Motor neuron (in vitro differentiated cells): ENCODE measurements around the gene NFYA. TPM values are rescaled to one million over a fixed set of nuclear protein-coding genes. Genes with fewer than 3 reads are reported as not detected.
"Not testable (repeated sequence)": the region's sequence is repeated elsewhere in the genome, so short reads cannot be mapped to it uniquely, and the experiment has no call there.

Experiments
- ATAC-seq, 8 experiments: fragments of 200-7000 bp; cut with Tn5 transposase; replicated peaks in 6 of 8; 2 replicates each; pipeline ENCODE4 v1.8.0; 2021; ENCODE audit warnings: mild to moderate bottlenecking in 8 of 8, moderate library complexity in 8 of 8
- H3K27ac ChIP-seq, 2 donors: fragments of 250-450 bp; sonication (Bioruptor Pico); 2 replicates each; pipeline ENCODE4 v1.9.0; 2021; ENCODE audit warnings: antibody characterized with exemption in 2 of 2, mild to moderate bottlenecking in 2 of 2, moderate library complexity in 1 of 2
- H3K4me1 ChIP-seq, 2 donors: fragments of 250-450 bp; sonication (Bioruptor Pico); replicated peaks in 1 of 2; 2 replicates each; pipeline ENCODE4 v1.6.1; 2021; ENCODE audit warnings: antibody characterized with exemption in 2 of 2, mild to moderate bottlenecking in 2 of 2, moderate library complexity in 1 of 2
- H3K4me3 ChIP-seq, 5 donors: fragments of 250-450 bp; sonication (Bioruptor Pico); 2 replicates each; pipeline ENCODE4 v1.9.0; 2021; ENCODE audit warnings: antibody characterized with exemption in 5 of 5, mild to moderate bottlenecking in 5 of 5, moderate library complexity in 4 of 5
- WGBS, 10 experiments: fragments of 450-650 bp; shearing (Covaris generic); methylation state at CpG; one replicate each; pipeline ENCODE4 v1.0.0; 2022; 5-methylcytosine and 5-hydroxymethylcytosine counted together
- in situ Hi-C, 9 experiments: fragments of 400-800 bp; cut with MboI; loops; one replicate each; pipeline ENCODE4 v1.15.0; 2021; ENCODE audit warnings: low sequenced_read_pairs in 9 of 9, low pct_unique_long_range_greater_than_20kb in 2 of 9; ENCODE audit not compliant: unreplicated experiment in 9 of 9
- total RNA-seq, 8 experiments: library from RNA; unstranded; fragments of 300-600 nt; gene quantifications; 2 replicates each; pipeline versions ENCODE4 v1.2.3 to v1.2.4, GENCODE V29; 2022

NFYA gene
- total RNA-seq, 8 experiments from 2014 or later = 14.4 to 40.9 (median 20.4) TPM

DNA sequence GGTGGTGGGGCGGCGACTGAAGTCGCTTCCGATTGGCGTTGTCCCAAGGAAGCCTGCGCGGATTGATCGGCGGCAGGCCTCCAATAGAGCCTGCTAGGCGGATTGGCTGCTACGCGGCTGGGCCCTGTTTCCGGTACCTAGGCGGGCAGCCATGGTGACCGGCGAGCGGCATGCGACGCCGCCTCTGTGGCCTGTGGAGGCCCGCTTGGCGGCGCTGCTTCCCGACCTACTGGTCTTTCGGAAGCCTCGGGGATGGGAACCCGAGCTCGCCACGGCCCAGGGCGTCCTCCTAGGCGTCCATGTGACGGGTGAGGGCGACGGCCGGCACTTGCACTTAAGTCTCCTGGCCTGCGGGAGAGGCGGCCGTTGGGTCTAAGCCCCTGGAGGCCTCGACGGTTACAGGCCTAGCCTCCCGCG, 28.1 kb downstream of the NFYA start:
- in situ Hi-C loops = no loop called here
- Histone ChIP-seq H3K27ac (no peak overlapping the region), H3K4me1 (no peaks in the 10 kb centered on the region), H3K4me3 (no peak overlapping the region)
- ATAC-seq = no peak
- WGBS, 10 experiments = 93 to 100% (median 100%) methylated on average over 1 to 12 of the region's 42 CpGs; no CpG with 5 or more reads in 7 of the 10 experiments

DNA sequence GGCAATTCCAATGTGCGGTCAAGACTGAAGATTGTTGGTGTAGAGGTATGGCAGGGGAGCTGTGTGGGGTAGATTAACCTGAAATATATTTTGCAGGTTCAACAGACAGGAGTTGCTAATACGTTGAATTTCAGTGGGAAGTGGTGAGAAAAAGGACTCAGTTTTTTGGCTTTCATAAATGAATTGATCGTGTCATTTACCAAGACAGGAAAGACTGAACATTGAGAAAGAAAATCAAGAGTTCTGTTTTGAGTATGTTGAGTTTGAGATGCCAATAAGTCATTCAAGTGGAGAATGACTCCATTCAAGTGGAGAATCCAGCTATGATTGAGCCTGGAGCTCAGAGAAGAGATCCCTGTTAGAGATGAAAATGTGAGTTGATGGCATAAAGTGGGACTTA, 31.1 kb downstream of the NFYA start:
- Histone ChIP-seq H3K4me3 (no peak overlapping the region), H3K4me1 (no peaks in the 10 kb centered on the region), H3K27ac (no peak overlapping the region)
- WGBS, 10 experiments = 86 to 100% (median 94%) methylated on average over 1 to 3 of the region's 3 CpGs; no CpG with 5 or more reads in 3 of the 10 experiments
- ATAC-seq = no peak
- in situ Hi-C loops = no loop called here

DNA sequence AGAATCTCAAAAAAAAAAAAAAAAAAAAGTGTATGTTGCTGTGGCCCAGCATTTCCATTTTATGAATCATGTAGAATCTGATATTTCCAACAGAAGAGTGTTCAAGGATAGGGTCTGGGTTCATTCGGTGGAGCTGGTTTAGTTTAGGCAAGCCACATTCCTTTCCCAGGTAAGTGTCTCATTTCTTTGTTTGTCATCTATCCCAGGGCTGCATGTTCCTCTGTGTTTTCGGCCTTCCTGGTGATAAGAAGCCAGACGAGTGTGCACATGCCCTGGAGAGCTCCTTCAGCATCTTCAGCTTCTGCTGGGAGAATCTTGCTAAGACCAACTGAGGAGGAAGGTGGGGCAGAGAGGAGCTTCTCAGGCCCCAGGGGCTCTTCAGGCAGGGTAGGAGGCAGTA, 38.2 kb downstream of the NFYA start:
- WGBS, 10 experiments = 67 to 100% (median 100%) methylated on average over 1 of the region's 3 CpGs; no CpG with 5 or more reads in 7 of the 10 experiments
- H3K4me3 ChIP-seq = no peak overlapping the region
- no peaks in the 10 kb centered on the region for H3K4me1 ChIP-seq
- no peak overlapping the region for H3K27ac ChIP-seq
- in situ Hi-C loops = no loop called here
- ATAC-seq = no peak

DNA sequence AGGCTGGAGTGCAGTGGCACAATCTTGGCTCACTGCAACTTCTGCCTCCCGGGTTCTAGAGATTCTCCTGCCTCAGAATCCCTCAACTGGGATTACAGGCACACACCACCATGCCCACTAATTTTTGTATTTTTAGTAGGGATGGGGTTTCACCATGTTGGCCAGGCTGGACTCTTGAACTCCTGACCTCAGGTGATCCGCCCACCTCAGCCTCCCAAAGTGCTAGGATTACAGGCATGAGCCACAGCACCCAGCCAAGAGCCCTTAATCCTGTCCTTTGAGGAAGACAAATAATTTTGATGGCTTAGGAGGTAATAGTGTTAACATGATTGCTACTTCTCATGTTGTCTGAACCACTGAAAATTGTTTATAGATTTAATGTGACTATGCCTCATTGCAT, 42.3 kb downstream of the NFYA start:
- WGBS, 10 experiments = 100% methylated on average over 1 to 2 of the region's 2 CpGs; no CpG with 5 or more reads in 4 of the 10 experiments
- H3K4me3 ChIP-seq, ATAC-seq, H3K27ac ChIP-seq, in situ Hi-C loops, H3K4me1 ChIP-seq: not testable (repeated sequence)

DNA sequence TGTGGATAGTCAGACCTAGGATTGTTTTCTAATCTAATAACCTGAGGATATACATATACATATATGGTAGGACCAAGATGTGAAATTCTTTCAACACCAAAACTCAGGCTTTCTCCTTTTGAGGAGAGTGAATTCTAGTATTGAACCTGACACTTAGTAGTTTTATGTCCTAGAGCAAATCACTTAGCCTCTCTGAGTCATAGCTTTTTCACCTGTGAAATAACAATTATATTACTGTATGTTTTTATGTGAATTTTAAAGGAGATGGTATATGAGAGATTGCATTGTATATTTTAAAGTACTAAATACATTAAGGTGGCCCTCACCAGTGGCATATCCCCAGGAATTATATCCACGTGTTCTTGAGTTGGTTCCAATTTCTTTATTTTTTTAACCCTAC, 46.7 kb downstream of the NFYA start:
- Histone ChIP-seq H3K4me1 (no peaks in the 10 kb centered on the region), H3K27ac (no peak overlapping the region), H3K4me3 (no peak overlapping the region)
- 67 to 86% (median 82%) methylated on average over 1 of the region's 1 CpG; no CpG with 5 or more reads in 4 of the 10 experiments for WGBS, 10 experiments
- ATAC-seq = no peak
- in situ Hi-C loops = no loop called here

DNA sequence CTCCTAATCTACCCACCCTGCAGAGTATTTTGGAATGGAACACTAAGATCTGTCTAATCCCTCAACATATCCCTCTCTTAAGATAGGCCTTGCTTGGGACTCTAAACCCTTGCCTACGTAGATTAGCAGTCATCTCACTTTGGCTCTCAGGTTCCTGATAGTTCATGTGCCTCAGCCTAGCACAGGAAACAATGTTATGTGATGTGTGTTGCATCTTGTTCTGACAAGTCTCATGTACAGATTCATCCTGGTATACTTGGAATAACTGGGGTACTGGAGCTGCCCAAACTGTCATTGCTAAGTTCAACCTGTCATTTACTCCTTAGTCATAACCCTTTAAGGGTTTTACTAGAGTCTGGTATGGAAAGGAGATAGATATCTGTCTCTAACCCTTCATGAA, 47.3 kb downstream of the NFYA start:
- no peaks in the 10 kb centered on the region for H3K4me1 ChIP-seq
- no peak for ATAC-seq

DNA sequence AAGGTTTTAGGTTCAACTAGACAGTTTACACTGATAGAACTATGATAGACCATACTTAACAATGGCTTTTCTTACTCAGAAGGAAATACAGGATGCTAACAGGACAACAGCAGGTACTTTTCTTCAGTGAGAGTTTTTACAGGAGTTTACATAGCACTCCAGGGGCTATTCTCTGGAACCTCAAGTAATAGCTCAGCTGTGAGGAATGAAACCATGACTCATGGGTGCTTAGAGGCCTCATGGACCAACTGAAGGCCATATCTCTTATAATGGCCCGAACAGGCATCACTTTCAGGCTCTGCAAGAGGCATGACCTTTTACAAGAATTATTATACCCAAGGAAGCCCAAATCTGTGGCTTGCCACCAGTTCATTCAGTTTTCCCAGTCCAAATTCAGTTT, 49.6 kb downstream of the NFYA start:
- 80 to 100% (median 94%) methylated on average over 1 of the region's 1 CpG; no CpG with 5 or more reads in 4 of the 10 experiments for WGBS, 10 experiments
- Histone ChIP-seq H3K27ac (no peak overlapping the region), H3K4me1 (no peaks in the 10 kb centered on the region), H3K4me3 (no peak overlapping the region)
- no peak for ATAC-seq
- in situ Hi-C loops = no loop called here

More for the DNA sequence above, 47.3 kb downstream of the NFYA start:
- 60 to 100% (median 100%) methylated on average over 1 of the region's 1 CpG; no CpG with 5 or more reads in 6 of the 10 experiments for WGBS, 10 experiments
- Histone ChIP-seq H3K4me3 (no peak overlapping the region), H3K27ac (no peak overlapping the region)
- in situ Hi-C loops = no loop called here

DNA sequence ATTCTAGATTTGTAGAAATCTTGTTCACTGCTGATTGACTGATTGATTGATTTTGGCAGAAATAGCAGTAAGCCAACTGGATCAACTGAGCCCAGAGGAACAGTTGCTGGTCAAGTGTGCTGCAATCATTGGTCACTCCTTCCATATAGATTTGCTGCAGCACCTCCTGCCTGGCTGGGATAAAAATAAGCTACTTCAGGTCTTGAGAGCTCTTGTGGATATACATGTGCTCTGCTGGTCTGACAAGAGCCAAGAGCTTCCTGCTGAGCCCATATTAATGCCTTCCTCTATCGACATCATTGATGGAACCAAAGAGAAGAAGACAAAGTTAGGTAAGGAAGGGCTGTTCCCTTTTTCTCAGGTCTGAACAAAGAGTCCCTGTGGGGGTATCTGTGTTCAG, 50.1 kb downstream of the NFYA start:
- no peak for ATAC-seq
- WGBS, 10 experiments = 83 to 100% (median 88%) methylated on average over 1 of the region's 1 CpG; no CpG with 5 or more reads in 7 of the 10 experiments
- Histone ChIP-seq H3K4me1 (no peaks in the 10 kb centered on the region), H3K4me3 (no peak overlapping the region), H3K27ac (no peak overlapping the region)
- in situ Hi-C loops = no loop called here

DNA sequence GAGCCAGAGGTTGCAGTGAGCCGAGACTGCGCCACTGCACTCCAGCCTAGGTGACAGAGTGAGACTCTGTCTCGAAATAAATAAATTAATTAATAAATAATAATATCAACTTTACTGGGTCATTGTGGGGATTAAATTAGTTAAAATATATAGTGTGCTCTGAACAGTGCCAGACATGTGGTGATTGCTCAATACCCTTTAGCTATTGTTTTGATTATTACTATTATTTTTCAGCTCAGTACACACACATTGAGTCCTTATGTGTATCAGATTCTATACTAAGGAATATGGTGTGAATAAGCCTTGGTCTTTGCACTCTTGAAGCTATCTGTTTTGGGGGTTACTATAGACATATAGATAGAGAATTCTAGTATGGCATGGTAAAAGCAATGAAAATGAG, 52.5 kb downstream of the NFYA start:
- 50 to 100% (median 92%) methylated on average over 1 to 3 of the region's 3 CpGs; no CpG with 5 or more reads in 1 of the 10 experiments for WGBS, 10 experiments
- in situ Hi-C loops = no loop called here
- Histone ChIP-seq H3K4me1 (no peaks in the 10 kb centered on the region), H3K4me3 (no peak overlapping the region), H3K27ac (no peak overlapping the region)
- no peak for ATAC-seq

DNA sequence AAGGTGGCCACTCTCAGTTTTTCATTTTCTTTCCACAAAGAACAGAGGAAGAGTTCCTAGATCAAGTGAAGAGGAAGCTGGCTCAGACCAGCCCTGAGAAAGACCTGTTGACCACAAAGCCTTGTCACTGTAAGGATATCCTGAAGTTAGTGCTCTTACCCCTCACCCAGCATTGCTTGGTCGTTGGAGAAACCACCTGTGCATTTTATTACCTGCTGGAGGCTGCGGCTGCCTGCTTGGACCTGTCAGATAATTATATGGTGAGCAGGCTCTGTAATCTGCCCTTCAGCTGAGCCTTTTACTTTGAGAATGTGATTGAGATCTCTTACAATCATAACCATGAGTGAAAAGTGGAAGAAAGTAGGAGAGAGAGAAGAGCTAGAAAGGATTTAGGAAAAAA, 59.5 kb downstream of the NFYA start:
- ATAC-seq = no peak
- 0 to 100% (median 60%) methylated on average over 1 to 2 of the region's 2 CpGs; no CpG with 5 or more reads in 2 of the 10 experiments for WGBS, 10 experiments
- in situ Hi-C loops = no loop called here
- Histone ChIP-seq H3K27ac (no peak overlapping the region), H3K4me3 (no peak overlapping the region), H3K4me1 (no peaks in the 10 kb centered on the region)

DNA sequence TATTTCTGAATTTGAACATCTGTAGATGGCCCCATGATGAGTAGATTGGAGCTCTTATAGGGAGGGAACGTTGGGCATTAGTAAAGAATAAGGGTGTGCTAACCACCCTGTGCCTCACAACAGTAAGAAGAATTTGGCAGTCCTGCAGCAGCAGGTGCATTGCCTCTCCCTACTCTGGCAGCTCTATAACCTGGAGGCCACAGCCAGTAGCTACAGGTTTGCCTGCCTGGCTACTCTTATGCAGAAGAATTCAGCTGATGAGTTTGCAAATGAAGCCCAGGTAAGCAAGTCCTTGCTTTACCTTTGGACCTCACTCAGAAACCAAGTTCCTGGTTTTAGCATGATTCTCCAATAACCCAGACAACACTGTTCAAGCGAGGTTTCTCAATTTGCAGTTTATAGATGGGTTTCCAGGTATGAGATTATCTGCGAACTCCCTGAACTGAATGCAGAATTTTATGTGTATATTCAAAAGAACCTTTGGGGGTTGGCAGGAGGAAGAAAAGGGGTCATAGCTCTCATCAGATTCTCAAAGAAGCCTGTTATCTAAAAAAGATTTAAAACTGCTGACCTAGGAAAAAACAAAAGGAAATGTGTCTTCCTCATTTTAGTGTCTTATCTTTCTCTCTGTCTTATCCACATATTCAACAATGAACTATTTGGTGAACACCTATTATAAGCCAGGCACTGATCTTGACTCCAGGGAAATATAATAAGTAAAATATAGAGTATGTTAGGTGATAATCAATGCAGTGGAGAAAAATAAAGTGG, 62.5 kb downstream of the NFYA start:
- in situ Hi-C loops = no loop called here
- no peaks in the 10 kb centered on the region for H3K4me1 ChIP-seq
- WGBS, 10 experiments = 57 to 93% (median 86%) methylated on average over 1 to 3 of the region's 3 CpGs; no CpG with 5 or more reads in 1 of the 10 experiments
- ATAC-seq = no peak
- H3K4me3 ChIP-seq = no peak overlapping the region
- H3K27ac ChIP-seq = no peak overlapping the region

DNA sequence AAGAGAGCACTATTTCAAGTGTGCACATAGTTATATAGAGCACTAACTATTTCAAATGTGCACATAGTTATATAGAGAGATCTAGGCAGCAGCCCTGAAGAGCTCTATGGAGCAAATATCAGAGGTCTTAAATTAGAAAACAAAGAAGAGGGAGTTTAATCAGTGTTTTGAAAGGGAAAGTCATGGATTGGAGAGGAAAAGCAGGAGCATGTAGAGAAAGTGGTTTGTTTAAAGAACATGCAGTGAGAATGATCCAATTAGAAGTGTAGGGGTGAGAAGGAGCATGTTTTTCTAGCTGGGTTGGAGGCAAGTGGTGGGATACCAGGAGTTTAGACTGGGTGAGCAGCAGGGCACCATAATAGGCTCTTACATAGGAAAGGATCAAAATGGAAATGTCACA, 64.1 kb downstream of the NFYA start:
- Histone ChIP-seq H3K4me1 (no peaks in the 10 kb centered on the region), H3K4me3 (no peak overlapping the region), H3K27ac (no peak overlapping the region)
- in situ Hi-C loops = no loop called here
- no peak for ATAC-seq

DNA sequence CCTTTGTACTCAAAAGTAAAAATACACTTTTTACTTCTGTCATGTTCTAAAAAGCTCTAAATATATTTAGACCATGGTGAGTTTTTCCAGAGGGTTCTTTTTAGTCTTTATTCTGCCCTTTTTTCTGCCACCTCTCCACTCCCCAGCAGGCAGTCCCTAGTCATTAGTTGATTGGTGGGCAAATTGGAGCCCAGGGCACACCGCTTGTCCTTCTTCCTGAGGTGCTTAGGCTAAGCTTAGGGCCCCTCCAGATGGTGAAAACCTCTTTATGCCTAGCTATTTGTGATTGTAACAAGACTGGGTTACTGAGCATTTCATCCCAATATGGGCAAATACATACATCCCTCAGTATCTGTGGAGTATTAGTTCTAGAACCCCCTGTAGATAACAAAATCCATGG, 75.1 kb downstream of the NFYA start:
- H3K4me1 ChIP-seq = no peaks in the 10 kb centered on the region
- 25 to 100% (median 89%) methylated on average over 1 of the region's 1 CpG; no CpG with 5 or more reads in 4 of the 10 experiments for WGBS, 10 experiments
- no peak overlapping the region for H3K4me3 ChIP-seq
- H3K27ac ChIP-seq = no peak overlapping the region
- in situ Hi-C loops = no loop called here
- ATAC-seq = no peak
